CD4-positive, alpha-beta T cell (primary cell): Measurements from ENCODE around the gene WWOX. TPM values are rescaled to one million over a fixed set of nuclear protein-coding genes. Genes with fewer than 3 reads are reported as not detected.

Experiments
- ATAC-seq: fragments of 200-7000 bp; cut with Tn5 transposase; one replicate; pipeline ENCODE4 v1.10.0; 2022; ENCODE audit warnings: mild to moderate bottlenecking; ENCODE audit not compliant: poor library complexity
- CTCF ChIA-PET: fragments of 350-600 bp; sonication (Branson Sonifier 250); formaldehyde crosslinking; loops from one replicate; lab custom pipeline; 2021; ENCODE audit warnings: antibody characterized with exemption, inconsistent platforms; lab: Charles Lee
- POLR2A ChIA-PET: fragments of 350-600 bp; sonication (Branson Sonifier 250); formaldehyde crosslinking; loops from one replicate; lab custom pipeline; 2021; ENCODE audit warnings: antibody characterized with exemption, inconsistent platforms; lab: Charles Lee
- DNase-seq, 14 experiments: peaks; one replicate each; pipeline ENCODE4 v3.0.0-alpha.2; 2013 to 2020; ENCODE audit warnings: mixed read lengths in 2 of 14
- H3K27ac ChIP-seq, 2 donors: one replicate each; pipeline versions ENCODE4 v1.5.1 to v1.7.0; 2013; ENCODE audit warnings: low read length in 2 of 2, low read depth in 1 of 2, mild to moderate bottlenecking in 1 of 2
- H3K27me3 ChIP-seq, 2 experiments: 1 replicate in 1 of 2; 2 replicates in 1 of 2; pipeline versions ENCODE4 v1.6.1 to v1.7.0; 2013; ENCODE audit warnings: low read length in 2 of 2, control low read depth in 1 of 2, mild to moderate bottlenecking in 1 of 2, moderate library complexity in 1 of 2; ENCODE audit not compliant: insufficient read depth in 2 of 2, control insufficient read depth in 1 of 2
- H3K36me3 ChIP-seq: one replicate; pipeline ENCODE4 v1.6.1; 2013; ENCODE audit warnings: low read length, control low read depth; ENCODE audit not compliant: insufficient read depth
- H3K4me1 ChIP-seq: one replicate; pipeline ENCODE4 v1.6.1; 2013; ENCODE audit warnings: low read length, control low read depth; ENCODE audit not compliant: insufficient read depth
- H3K4me3 ChIP-seq: one replicate; pipeline ENCODE4 v1.5.1; 2013; ENCODE audit warnings: mild to moderate bottlenecking, low read length, moderate library complexity
- H3K9me3 ChIP-seq, 2 experiments: 1 replicate in 1 of 2; 2 replicates in 1 of 2; pipeline versions ENCODE4 v1.6.1 to v1.7.0; 2013; ENCODE audit warnings: low read length in 2 of 2, mild to moderate bottlenecking in 2 of 2, control low read depth in 1 of 2, moderate library complexity in 1 of 2; ENCODE audit not compliant: control insufficient read depth in 1 of 2, insufficient read depth in 1 of 2
- H3K27ac Mint-ChIP-seq: one replicate; pipeline ENCODE4 v1.8.0; 2020; ENCODE audit warnings: mixed read lengths
- H3K27me3 Mint-ChIP-seq: one replicate; pipeline ENCODE4 v1.8.0; 2021; ENCODE audit warnings: mixed read lengths
- H3K36me3 Mint-ChIP-seq: one replicate; pipeline ENCODE4 v1.8.0; 2021; ENCODE audit warnings: low read depth, mixed read lengths
- H3K4me1 Mint-ChIP-seq: one replicate; pipeline ENCODE4 v1.8.0; 2021; ENCODE audit warnings: low read depth, mixed read lengths
- H3K4me3 Mint-ChIP-seq: one replicate; pipeline ENCODE4 v1.8.0; 2020; ENCODE audit warnings: mild to moderate bottlenecking, mixed read lengths
- H3K9me3 Mint-ChIP-seq: one replicate; pipeline ENCODE4 v1.8.0; 2020; ENCODE audit warnings: mixed read lengths
- intact Hi-C, 2 experiments: fragments of 100-400 bp; cut with DNase I in 1 of 2; cut with micrococcal nuclease in 1 of 2; formaldehyde crosslinking; loops; one replicate each; pipeline versions ENCODE4 v1.15.1 to v1.9.0; 2023 to 2025; cut with DNase I, micrococcal nuclease
- total RNA-seq, 174 experiments: library from RNA in 2 of 174; stranded (reverse) in 2 of 174; gene quantifications; one replicate each; pipeline ENCODE4 v1.2.3 and lab custom pipeline; 2021 to 2026
- TF ChIP-seq, protein P1 (sequence below): fragments of 200-600 bp; IDR thresholded peaks from one replicate; pipeline ENCODE4 v1.8.0; 2022; ENCODE audit warnings: antibody characterized with exemption, mild to moderate bottlenecking

WWOX gene
- total RNA-seq, 2 experiments from 2014 or later, result 19.3 to 21.7 TPM

DNA sequence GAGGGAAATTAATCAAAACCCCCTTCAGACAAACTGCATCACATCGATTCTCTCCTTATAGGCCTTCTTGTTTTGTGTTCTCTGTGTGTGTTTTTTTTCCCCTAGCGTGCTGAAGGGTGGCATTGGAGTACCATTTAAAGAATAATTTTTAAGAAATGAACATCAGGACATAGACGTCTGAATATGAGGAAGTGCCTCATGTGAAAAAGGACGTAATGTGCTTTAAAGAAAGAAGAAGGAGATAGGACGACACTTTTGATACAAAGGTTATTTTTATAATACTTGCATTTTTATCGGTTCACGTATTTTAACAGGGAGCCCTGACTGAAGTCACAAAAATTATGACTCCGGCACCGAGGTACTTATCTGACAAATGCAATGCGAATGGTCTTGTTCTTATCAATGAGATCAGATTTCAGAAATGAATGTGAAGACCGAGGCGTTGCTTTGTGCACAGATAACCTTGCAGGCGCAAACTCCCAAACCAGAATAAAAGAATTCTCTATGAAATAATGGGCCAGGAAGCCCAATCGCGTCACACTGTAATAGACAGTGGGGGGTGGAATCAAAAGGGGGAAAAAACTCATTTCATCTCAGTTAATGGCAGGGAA lies 894.8 kb downstream of the WWOX start:
- no peak overlapping the region for H3K27ac Mint-ChIP-seq
- no peak for DNase-seq
- Histone ChIP-seq H3K4me1 (peaks cover 7% of the 10 kb centered on the region), H3K27me3 (no peaks in the 10 kb centered on the region), H3K27ac (no peak overlapping the region), H3K9me3 (no peaks in the 10 kb centered on the region), H3K4me3 (no peak overlapping the region), H3K36me3 (no peaks in the 10 kb centered on the region)
- ChIA-PET CTCF (no interaction called here), POLR2A (interaction anchor here (0.6 kb wide), 1 partner anchor 834 kb away, joined by 3 read pairs; no protein-coding TSS in a partner anchor)
- no peak overlapping the region for H3K4me3 Mint-ChIP-seq
- no peak for ATAC-seq
- H3K9me3 Mint-ChIP-seq, result no peaks in the 10 kb centered on the region
- H3K36me3 Mint-ChIP-seq, result no peaks in the 10 kb centered on the region
- TF ChIP-seq, protein P1, sequence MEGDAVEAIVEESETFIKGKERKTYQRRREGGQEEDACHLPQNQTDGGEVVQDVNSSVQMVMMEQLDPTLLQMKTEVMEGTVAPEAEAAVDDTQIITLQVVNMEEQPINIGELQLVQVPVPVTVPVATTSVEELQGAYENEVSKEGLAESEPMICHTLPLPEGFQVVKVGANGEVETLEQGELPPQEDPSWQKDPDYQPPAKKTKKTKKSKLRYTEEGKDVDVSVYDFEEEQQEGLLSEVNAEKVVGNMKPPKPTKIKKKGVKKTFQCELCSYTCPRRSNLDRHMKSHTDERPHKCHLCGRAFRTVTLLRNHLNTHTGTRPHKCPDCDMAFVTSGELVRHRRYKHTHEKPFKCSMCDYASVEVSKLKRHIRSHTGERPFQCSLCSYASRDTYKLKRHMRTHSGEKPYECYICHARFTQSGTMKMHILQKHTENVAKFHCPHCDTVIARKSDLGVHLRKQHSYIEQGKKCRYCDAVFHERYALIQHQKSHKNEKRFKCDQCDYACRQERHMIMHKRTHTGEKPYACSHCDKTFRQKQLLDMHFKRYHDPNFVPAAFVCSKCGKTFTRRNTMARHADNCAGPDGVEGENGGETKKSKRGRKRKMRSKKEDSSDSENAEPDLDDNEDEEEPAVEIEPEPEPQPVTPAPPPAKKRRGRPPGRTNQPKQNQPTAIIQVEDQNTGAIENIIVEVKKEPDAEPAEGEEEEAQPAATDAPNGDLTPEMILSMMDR, result no peak
- intact Hi-C loops, result no loop called here
- H3K27me3 Mint-ChIP-seq, result no peaks in the 10 kb centered on the region
- peaks cover 4% of the 10 kb centered on the region for H3K4me1 Mint-ChIP-seq

DNA sequence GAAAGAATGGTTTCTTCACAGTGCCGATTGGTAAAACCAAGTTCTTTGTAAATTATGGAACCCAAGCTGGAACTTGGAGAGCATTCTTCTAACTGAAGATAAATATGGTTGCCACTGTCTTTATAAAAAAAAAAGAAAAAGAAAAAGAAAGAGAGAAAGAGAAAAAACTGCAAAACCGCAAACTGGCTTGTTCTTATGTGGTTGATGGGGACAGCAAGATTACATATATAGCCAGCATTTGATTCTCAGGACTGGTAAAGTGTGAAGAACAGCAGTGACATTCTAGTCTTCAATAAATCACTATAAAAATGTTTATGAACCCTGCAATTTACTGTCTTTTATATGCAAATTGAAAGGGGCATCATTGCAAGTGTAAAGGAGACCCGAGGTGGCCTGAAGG lies 896.0 kb downstream of the WWOX start:
- no peaks in the 10 kb centered on the region for H3K4me1 Mint-ChIP-seq
- Histone ChIP-seq H3K36me3 (no peaks in the 10 kb centered on the region), H3K9me3 (no peaks in the 10 kb centered on the region), H3K4me3 (no peak overlapping the region), H3K4me1 (no peaks in the 10 kb centered on the region), H3K27ac (no peak overlapping the region), H3K27me3 (no peaks in the 10 kb centered on the region)
- H3K36me3 Mint-ChIP-seq, result no peaks in the 10 kb centered on the region
- intact Hi-C loops, result no loop called here
- H3K27ac Mint-ChIP-seq, result no peak overlapping the region
- DNase-seq (no peak), ATAC-seq (no peak)
- ChIA-PET POLR2A (no interaction called here), CTCF (no interaction called here)
- no peaks in the 10 kb centered on the region for H3K27me3 Mint-ChIP-seq
- H3K4me3 Mint-ChIP-seq, result no peak overlapping the region
- TF ChIP-seq, protein P1, result no peak
- no peaks in the 10 kb centered on the region for H3K9me3 Mint-ChIP-seq

DNA sequence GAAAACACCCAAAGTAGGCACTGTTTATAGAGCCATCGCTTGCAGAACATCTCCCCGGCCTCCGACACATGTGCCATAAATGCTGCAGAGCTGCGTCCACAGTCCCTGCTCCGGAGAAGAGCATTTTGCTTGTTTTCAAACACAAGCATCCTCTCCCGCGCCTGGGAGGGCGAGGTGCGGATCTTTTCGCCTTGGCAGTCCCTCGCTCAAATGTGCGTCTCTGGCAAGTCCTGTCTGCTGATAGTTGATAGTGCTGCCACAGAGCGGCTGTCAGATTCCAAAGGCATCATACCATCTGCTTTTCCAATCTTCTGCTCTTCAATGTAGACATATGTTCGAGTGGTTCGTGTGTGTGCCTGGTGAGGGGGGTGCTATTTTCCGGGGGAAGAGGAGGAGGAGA lies 897.3 kb downstream of the WWOX start:
- intact Hi-C loops, result no loop called here
- no peaks in the 10 kb centered on the region for H3K36me3 Mint-ChIP-seq
- Histone ChIP-seq H3K27ac (no peak overlapping the region), H3K4me1 (no peaks in the 10 kb centered on the region), H3K36me3 (no peaks in the 10 kb centered on the region), H3K27me3 (no peaks in the 10 kb centered on the region), H3K4me3 (no peak overlapping the region), H3K9me3 (no peaks in the 10 kb centered on the region)
- no peak for DNase-seq
- no peak for ATAC-seq
- TF ChIP-seq, protein P1, result no peak
- H3K27me3 Mint-ChIP-seq, result no peaks in the 10 kb centered on the region
- POLR2A ChIA-PET, result no interaction called here
- no peak overlapping the region for H3K27ac Mint-ChIP-seq
- no peaks in the 10 kb centered on the region for H3K9me3 Mint-ChIP-seq
- no peak overlapping the region for H3K4me3 Mint-ChIP-seq
- no peaks in the 10 kb centered on the region for H3K4me1 Mint-ChIP-seq
- CTCF ChIA-PET, result no interaction called here
